A549 (cell line): Measurements from ENCODE around the gene CYGB. TPM values are rescaled to one million over a fixed set of nuclear protein-coding genes. Genes with fewer than 3 reads are reported as not detected.

Experiments used
- ATAC-seq, 2 experiments: fragments of 200-7000 bp in 1 of 2; fragments of >200 bp in 1 of 2; cut with Nextera tagmentation in 1 of 2; cut with Tn5 transposase in 1 of 2; 3 replicates each; pipeline versions ENCODE4 v1.8.0 to v1.9.1; 2018 to 2020; ENCODE audit warnings: mild to moderate bottlenecking in 1 of 2, moderate library complexity in 1 of 2
- CTCF ChIA-PET: fragments of 300-600 bp; sonication (Branson Sonifier 250); formaldehyde crosslinking; extraction: SDS; loops from one replicate; lab custom pipeline; 2021; ENCODE audit warnings: antibody characterized with exemption, inconsistent platforms; lab: Yijun Ruan, JAX
- POLR2A ChIA-PET: fragments of 350-600 bp; formaldehyde crosslinking; extraction: SDS; loops from one replicate; lab custom pipeline; 2021; ENCODE audit warnings: antibody characterized with exemption, inconsistent platforms; lab: Yijun Ruan, JAX
- DNase-seq, 2 experiments: peaks; one replicate each; pipeline versions ENCODE4 v3.0.0 to v3.0.0-alpha.2; 2011 to 2016; ENCODE audit warnings: low read depth in 1 of 2, low spot score in 1 of 2
- FAIRE-seq: peaks from 2 replicates; lab custom pipeline; 2011; peaks lifted over from hg19 to GRCh38; lab: Jason Lieb, UNC
- H3K27ac ChIP-seq, 2 experiments: fragments of >200 bp; sonication (Bioruptor Twin); formaldehyde crosslinking; 3 replicates each; pipeline ENCODE4 v1.5.1; 2016 to 2017
- H3K4me1 ChIP-seq: fragments of >200 bp; sonication (Bioruptor Twin); formaldehyde crosslinking; 3 replicates; pipeline ENCODE4 v1.6.1; 2016
- H3K4me2 ChIP-seq: fragments of >200 bp; sonication (Bioruptor Twin); formaldehyde crosslinking; 3 replicates; pipeline ENCODE4 v1.6.1; 2016
- H3K4me3 ChIP-seq: fragments of >200 bp; sonication (Bioruptor Twin); formaldehyde crosslinking; 3 replicates; pipeline ENCODE4 v1.5.1; 2016
- H3K9me3 ChIP-seq: fragments of >200 bp; sonication (Bioruptor Twin); formaldehyde crosslinking; 3 replicates; pipeline ENCODE4 v1.6.1; 2016
- CBX2 ChIP-seq: fragments of 200-600 bp; sonication (generic); IDR thresholded peaks from 2 replicates; pipeline ENCODE4 v1.6.1; 2016; ENCODE audit warnings: low read depth, mild to moderate bottlenecking, borderline replicate concordance
- CBX8 ChIP-seq: fragments of 200-600 bp; sonication (generic); IDR thresholded peaks from 2 replicates; pipeline ENCODE4 v1.6.1; 2016
- CEBPB ChIP-seq, 2 experiments: fragments of >200 bp in 1 of 2; sonication (Bioruptor Twin) in 1 of 2; formaldehyde crosslinking in 1 of 2; IDR thresholded peaks; 2 replicates each; pipeline ENCODE4 v1.6.1; 2012 to 2016
- CHD4 ChIP-seq: fragments of 200-600 bp; sonication (generic); IDR thresholded peaks from 2 replicates; pipeline ENCODE4 v1.6.1; 2016; ENCODE audit warnings: antibody characterized with exemption, mild to moderate bottlenecking, borderline replicate concordance
- ELK1 ChIP-seq: fragments of 150-350 bp; IDR thresholded peaks from 2 replicates; pipeline ENCODE4 v1.6.1; 2014; ENCODE audit warnings: low read depth, mild to moderate bottlenecking, low read length
- FOSL2 ChIP-seq, 2 experiments: fragments of 450-650 bp in 1 of 2; fragments of >200 bp in 1 of 2; sonication (Bioruptor Twin) in 1 of 2; formaldehyde crosslinking; IDR thresholded peaks; 2 replicates each; pipeline versions ENCODE4 v1.5.0 to v1.6.1; 2016 to 2020; ENCODE audit warnings: mild to moderate bottlenecking in 1 of 2, moderate library complexity in 1 of 2
- HOXB5 ChIP-seq: fragments of 250-450 bp; sonication (Bioruptor Pico); IDR thresholded peaks from 2 replicates; pipeline ENCODE4 v1.5.0; 2020; ENCODE audit warnings: mild to moderate bottlenecking, moderate library complexity
- JUNB ChIP-seq: fragments of >200 bp; sonication (Bioruptor Twin); formaldehyde crosslinking; IDR thresholded peaks from 2 replicates; pipeline ENCODE4 v1.6.1; 2016
- KDM1A ChIP-seq: fragments of 200-600 bp; sonication (generic); IDR thresholded peaks from 2 replicates; pipeline ENCODE4 v1.6.1; 2016; ENCODE audit warnings: low read depth, mild to moderate bottlenecking
- KDM5A ChIP-seq: fragments of 200-600 bp; sonication (generic); IDR thresholded peaks from 2 replicates; pipeline ENCODE4 v1.6.1; 2016; ENCODE audit warnings: antibody characterized with exemption, mild to moderate bottlenecking
- MAX ChIP-seq: IDR thresholded peaks from 2 replicates; pipeline ENCODE4 v1.6.1; 2012
- PBX3 ChIP-seq: IDR thresholded peaks from 2 replicates; pipeline ENCODE4 v1.6.1; 2012
- RCOR1 ChIP-seq: fragments of 150-350 bp; IDR thresholded peaks from 2 replicates; pipeline ENCODE4 v1.6.1; 2014; ENCODE audit warnings: antibody characterized with exemption, low read length, low read depth
- REST ChIP-seq: fragments of 200-600 bp; sonication (generic); IDR thresholded peaks from 2 replicates; pipeline ENCODE4 v1.6.1; 2016; ENCODE audit warnings: antibody characterized with exemption, mild to moderate bottlenecking, moderate library complexity
- RFX5 ChIP-seq: fragments of 450-650 bp; IDR thresholded peaks from 2 replicates; pipeline ENCODE4 v1.7.1; 2014; ENCODE audit warnings: antibody characterized with exemption, mild to moderate bottlenecking, moderate library complexity
- SMC3 ChIP-seq: fragments of >200 bp; sonication (Bioruptor Twin); formaldehyde crosslinking; IDR thresholded peaks from 3 replicates; pipeline ENCODE4 v1.6.1; 2018; ENCODE audit warnings: inconsistent platforms
- TFCP2L1 ChIP-seq: fragments of 250-450 bp; sonication (Bioruptor Pico); IDR thresholded peaks from 2 replicates; pipeline ENCODE4 v1.5.0; 2021; ENCODE audit warnings: mild to moderate bottlenecking
- ZSCAN20 ChIP-seq: fragments of 250-450 bp; sonication (Bioruptor Pico); IDR thresholded peaks from 2 replicates; pipeline ENCODE4 v1.8.0; 2022; ENCODE audit warnings: mild to moderate bottlenecking, moderate library complexity
- WGBS: methylation state at CpG from one replicate; pipeline ENCODE4 v1.1.6; 2017; ENCODE audit errors: missing lambda C conversion rate; 5-methylcytosine and 5-hydroxymethylcytosine counted together
- polyA plus RNA-seq, 4 experiments: library from polyadenylated mRNA; depleted of rRNA in 3 of 4; stranded (reverse); fragments of >200 nt; fragmentation: RNase III in 1 of 4; extraction: RNeasy Plus Mini Kit Qiagen cat#74134 plus additional on column Dnase treatment in 1 of 4; gene quantifications; 2 replicates in 3 of 4; 3 replicates in 1 of 4; pipeline ENCODE4 v1.2.3, GENCODE V29; 2011 to 2017

The CYGB gene
- polyA plus RNA-seq, 2 of the 4 experiments (the other 2 are of a cell fraction) = 1.1 TPM

GRCh38 chr17:76541739-76542454 is 4.4 kb upstream of the CYGB start:
- TF ChIP-seq MAX (no peak), SMC3 (no peak), CBX8 (no peak), FOSL2 (IDR thresholded peaks at IDR 0.05) (no peak), FOSL2 (CRISPR knock-in tag; IDR thresholded peaks at IDR 0.05) (no peak), ELK1 (no peak), CBX2 (no peak), HOXB5 (CRISPR knock-in tag) (no peak), CEBPB (IDR thresholded peaks at IDR 0.05) (no peak), TFCP2L1 (CRISPR knock-in tag) (no peak), JUNB (no peak), KDM1A (no peak), PBX3 (no peak), RCOR1 (no peak), RFX5 (no peak), ZSCAN20 (CRISPR knock-in tag) (no peak), KDM5A (no peak), REST (no peak), CHD4 (no peak)
- Histone ChIP-seq H3K27ac (peak overlapping the region; percentile 79 to 86; a peak in 4 of 6 replicates), H3K4me2 (no peak overlapping the region), H3K9me3 (no peaks in the 10 kb centered on the region), H3K4me1 (peaks cover 15% of the 10 kb centered on the region), H3K4me3 (no peak overlapping the region)
- ChIA-PET CTCF (interaction anchor here (0.9 to 17.7 kb wide), 9 partner anchors 11 to 185 kb away, joined by 3 to 362 read pairs (median 14); no protein-coding TSS in a partner anchor), POLR2A (interaction anchor here (0.5 kb wide), 1 partner anchor 186 kb away, joined by 5 read pairs; no protein-coding TSS in a partner anchor)
- DNase-seq (no peak), FAIRE-seq (no peak), ATAC-seq (no peak)
- WGBS = 87% methylated on average over 10 of the region's 10 CpGs
